NT2/D1 (cell line): Measurements from ENCODE around the gene MRPS11.

Experiments used
- SUZ12 ChIP-seq: IDR thresholded peaks from 2 replicates; pipeline ENCODE4 v1.6.1; 2011; ENCODE audit not compliant: insufficient read length, insufficient read depth; ENCODE audit errors: extremely low read depth
- YY1 ChIP-seq: IDR thresholded peaks from 2 replicates; pipeline ENCODE4 v1.6.1; 2011; ENCODE audit not compliant: insufficient read length, insufficient read depth

- TF ChIP-seq YY1 (no peak), SUZ12 (no peak)
These were observed 12.4 kb upstream of the MRPS11 start for GRCh38 chr15:88454867-88455810.
